Naive B cell (primary cell): ENCODE measurements around the gene KCNQ1. TPM values are rescaled to one million over a fixed set of nuclear protein-coding genes. Genes with fewer than 3 reads are reported as not detected.

Experiments
- ATAC-seq, 2 donors: fragments of 150-1000 bp; cut with Tn5 transposase; 2 replicates each; pipeline ENCODE4 v1.10.0; 2021; ENCODE audit warnings: low read depth in 2 of 2, mild to moderate bottlenecking in 2 of 2, moderate library complexity in 2 of 2
- DNase-seq: peaks from one replicate; pipeline ENCODE4 v3.0.0; 2022
- H3K27ac Mint-ChIP-seq, 6 donors: one replicate each; pipeline ENCODE4 v1.8.0; 2020 to 2022; ENCODE audit warnings: mild to moderate bottlenecking in 6 of 6, mixed read lengths in 6 of 6, moderate library complexity in 5 of 6, inconsistent platforms in 2 of 6
- H3K27me3 Mint-ChIP-seq, 3 donors: one replicate each; pipeline ENCODE4 v1.8.0; 2021 to 2022; ENCODE audit warnings: mixed read lengths in 3 of 3, mild to moderate bottlenecking in 1 of 3
- H3K36me3 Mint-ChIP-seq, 2 donors: one replicate each; pipeline ENCODE4 v1.8.0; 2020 to 2022; ENCODE audit warnings: mixed read lengths in 2 of 2, inconsistent platforms in 1 of 2, mild to moderate bottlenecking in 1 of 2
- H3K4me1 Mint-ChIP-seq, 3 donors: one replicate each; pipeline ENCODE4 v1.8.0; 2020 to 2022; ENCODE audit warnings: mixed read lengths in 3 of 3, inconsistent platforms in 1 of 3, mild to moderate bottlenecking in 1 of 3, moderate library complexity in 1 of 3
- H3K4me3 Mint-ChIP-seq, 8 donors: one replicate each; pipeline ENCODE4 v1.8.0; 2020 to 2022; ENCODE audit warnings: mild to moderate bottlenecking in 8 of 8, mixed read lengths in 8 of 8, moderate library complexity in 8 of 8, inconsistent platforms in 2 of 8
- H3K9me3 Mint-ChIP-seq, 7 donors: one replicate each; pipeline ENCODE4 v1.8.0; 2020 to 2022; ENCODE audit warnings: mixed read lengths in 7 of 7, mild to moderate bottlenecking in 5 of 7, inconsistent platforms in 2 of 7, moderate library complexity in 1 of 7
- polyA plus RNA-seq, 6 donors: library from polyadenylated mRNA; unstranded; fragments of 300-500 nt; fragmentation: Illumina TruSeq; gene quantifications; one replicate each; pipeline ENCODE4 v1.2.3, GENCODE V29; 2021; ENCODE audit warnings: low read depth in 6 of 6

The KCNQ1 gene
- polyA plus RNA-seq, 6 donors from 2014 or later = 9.3 to 22.6 (median 10.3) TPM

DNA sequence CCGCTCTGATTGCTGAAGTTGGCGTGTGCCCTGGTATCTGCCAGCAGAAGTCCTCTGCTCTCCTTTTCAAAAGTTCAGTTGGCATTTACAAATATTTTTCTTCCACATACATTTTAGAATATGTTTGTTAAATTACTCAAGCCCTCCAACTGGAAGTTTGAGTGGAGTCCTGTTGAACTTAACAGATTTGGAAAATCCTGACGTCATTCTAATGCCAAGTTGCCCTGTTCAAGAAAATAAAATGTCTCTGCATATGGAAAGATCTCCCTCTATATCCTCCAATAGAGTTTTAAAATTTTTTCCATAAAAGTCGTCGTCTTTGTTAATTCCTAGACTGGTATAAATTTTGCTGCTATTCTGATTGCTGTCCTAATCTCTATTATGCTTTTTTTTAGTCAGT lies 251.6 kb downstream of the KCNQ1 start:
- Mint-ChIP-seq H3K4me1 (peaks cover 42 to 48% (median 47%) of the 10 kb centered on the region in 3 donors), H3K27ac (no peak overlapping the region), H3K36me3 (no peaks in the 10 kb centered on the region), H3K27me3 (no peaks in the 10 kb centered on the region), H3K9me3 (peaks cover 0 to 3% (median 0%) of the 10 kb centered on the region in 7 donors), H3K4me3 (peak overlapping the region in 2 of 8 donors; percentile 18 to 26)
- DNase-seq (no peak), ATAC-seq (no peak)

DNA sequence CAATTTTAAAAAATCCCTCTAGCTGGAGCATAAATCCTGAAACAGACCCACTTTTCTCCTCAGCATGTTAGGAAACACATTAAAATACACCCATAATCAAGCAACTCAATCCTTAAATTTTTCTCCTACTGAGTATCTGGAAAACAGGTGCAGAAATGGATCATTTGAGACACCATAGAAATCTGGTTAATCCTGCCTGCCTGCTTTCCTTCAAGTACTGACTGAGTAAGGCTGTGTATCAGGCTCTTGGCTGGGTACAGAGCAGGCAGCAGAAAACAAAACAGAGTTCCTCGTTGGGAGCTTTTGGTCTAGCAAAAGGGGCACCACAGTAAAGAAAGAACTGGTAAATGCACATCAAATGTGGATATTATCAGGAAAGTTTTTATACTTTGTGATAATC lies 253.1 kb downstream of the KCNQ1 start:
- H3K4me3 Mint-ChIP-seq = peak overlapping the region in 2 of 8 donors; percentile 82 to 88
- no peaks in the 10 kb centered on the region for H3K27me3 Mint-ChIP-seq
- peaks cover 0 to 3% (median 0%) of the 10 kb centered on the region in 7 donors for H3K9me3 Mint-ChIP-seq
- ATAC-seq = no peak
- H3K36me3 Mint-ChIP-seq = no peaks in the 10 kb centered on the region
- no peak for DNase-seq
- no peak overlapping the region for H3K27ac Mint-ChIP-seq
- H3K4me1 Mint-ChIP-seq = peaks cover 38 to 39% (median 39%) of the 10 kb centered on the region in 3 donors

DNA sequence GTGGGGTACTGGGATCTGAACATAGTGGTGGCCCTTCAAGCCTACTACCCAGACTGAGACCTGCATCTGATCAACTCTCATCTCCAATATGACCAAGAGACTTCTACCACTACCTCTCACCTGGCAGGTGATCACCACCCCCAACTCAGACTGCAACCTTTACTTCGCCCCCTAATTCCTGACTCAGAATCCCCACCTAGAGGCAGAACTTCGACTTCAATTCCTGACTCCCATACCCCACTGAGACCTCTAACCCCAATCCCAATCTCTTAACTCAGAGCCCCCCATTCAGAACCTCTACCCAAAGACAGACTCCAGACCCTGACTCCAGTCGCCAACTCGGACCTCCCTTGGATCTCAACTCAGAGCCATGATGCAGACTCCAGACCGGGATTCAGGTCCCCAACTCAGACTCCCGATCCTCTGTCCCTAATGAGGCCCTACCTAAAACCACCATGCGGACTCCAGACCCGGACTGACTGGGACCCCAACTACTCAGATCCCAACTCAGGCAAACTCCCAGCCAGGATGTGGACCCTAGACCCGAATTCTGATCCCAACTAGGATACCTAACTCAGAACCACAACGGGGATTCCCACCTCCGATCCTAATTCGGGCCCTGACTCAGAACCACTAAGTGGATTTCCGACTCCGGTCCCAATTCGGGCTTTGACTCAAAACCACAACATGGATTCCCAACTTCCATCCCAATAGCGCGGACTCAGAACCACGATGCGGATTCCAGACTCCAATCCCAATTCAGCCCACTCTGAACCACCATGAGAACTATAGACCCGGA lies 253.8 kb downstream of the KCNQ1 start:
- H3K27me3 Mint-ChIP-seq = no peaks in the 10 kb centered on the region
- no peak for DNase-seq
- H3K4me1 Mint-ChIP-seq = peaks cover 38 to 45% (median 44%) of the 10 kb centered on the region in 3 donors
- peaks cover 0 to 3% (median 0%) of the 10 kb centered on the region in 7 donors for H3K9me3 Mint-ChIP-seq
- peak overlapping the region; percentile 79 to 92 (median 83) for H3K4me3 Mint-ChIP-seq
- no peak for ATAC-seq
- peak overlapping the region in 4 of 6 donors; percentile 26 to 66 (median 47) for H3K27ac Mint-ChIP-seq
- H3K36me3 Mint-ChIP-seq = no peaks in the 10 kb centered on the region

DNA sequence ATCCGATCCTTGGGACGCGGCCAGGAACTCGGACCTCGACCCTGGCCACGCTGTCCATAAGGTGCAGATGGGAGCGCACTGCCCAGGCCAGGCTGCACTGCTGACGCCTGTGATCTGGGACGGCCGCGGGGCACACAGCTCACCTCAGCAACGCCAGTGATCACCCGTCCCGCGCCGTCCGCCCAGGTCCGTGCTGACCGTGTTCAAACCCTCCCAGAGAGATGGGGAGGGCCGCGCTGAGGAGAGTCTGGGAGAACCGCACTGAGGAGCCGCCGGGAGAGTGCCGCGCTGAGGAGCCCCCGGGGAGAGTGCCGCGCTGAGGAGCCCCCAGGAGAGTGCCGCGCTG lies 254.3 kb downstream of the KCNQ1 start:
- peaks cover 38 to 47% (median 43%) of the 10 kb centered on the region in 3 donors for H3K4me1 Mint-ChIP-seq
- peaks cover 0 to 2% (median 0%) of the 10 kb centered on the region in 3 donors for H3K27me3 Mint-ChIP-seq
- peaks cover 0 to 2% of the 10 kb centered on the region in 2 donors for H3K36me3 Mint-ChIP-seq
- ATAC-seq (no peak), DNase-seq (no peak)
- peaks cover 0 to 3% (median 0%) of the 10 kb centered on the region in 7 donors for H3K9me3 Mint-ChIP-seq
- H3K27ac Mint-ChIP-seq = peak overlapping the region; percentile 26 to 66 (median 60)
- peak overlapping the region; percentile 79 to 92 (median 83) for H3K4me3 Mint-ChIP-seq

DNA sequence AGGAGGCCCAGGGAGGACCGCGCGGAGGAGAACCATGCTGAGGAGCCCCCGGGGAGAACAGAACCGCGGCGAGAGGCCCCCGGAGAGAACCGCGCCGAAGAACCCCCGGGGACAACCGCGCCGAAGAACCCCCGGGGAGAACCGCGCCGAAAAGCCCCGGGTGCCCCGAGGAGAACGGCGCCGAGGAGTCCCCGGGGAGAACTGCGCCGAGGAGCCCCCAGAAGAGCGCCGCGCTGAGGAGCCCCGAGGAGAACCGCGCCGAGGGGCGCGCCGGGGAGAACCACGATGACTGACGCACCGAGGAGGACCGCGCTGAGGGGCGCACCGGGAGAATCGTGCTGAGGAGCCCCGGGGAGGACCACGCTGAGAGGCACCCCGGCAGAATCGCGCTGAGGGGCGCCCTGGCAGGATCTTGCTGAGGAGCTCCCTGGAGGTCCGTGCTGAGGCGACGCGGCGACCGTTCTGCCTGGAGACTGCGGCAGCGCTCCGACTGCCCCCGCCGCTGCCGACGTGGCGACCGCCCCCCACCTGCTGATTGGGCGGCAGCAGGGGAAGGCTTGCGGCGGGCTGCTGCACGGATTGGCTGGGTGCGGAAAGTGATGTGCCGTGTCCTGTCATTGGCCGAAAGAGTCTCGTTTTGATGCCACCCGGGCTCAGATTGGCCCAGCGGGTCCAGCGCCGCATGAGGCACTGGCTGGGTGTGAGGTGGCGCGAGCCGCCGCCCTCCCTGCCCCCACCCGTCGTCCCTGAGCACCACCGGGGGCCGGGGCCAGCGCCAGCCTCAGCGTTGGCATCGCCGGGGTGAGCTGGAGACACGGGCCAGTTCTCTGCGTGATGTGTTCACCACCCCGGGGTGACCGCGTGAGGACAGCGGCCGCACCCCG lies 255.0 kb downstream of the KCNQ1 start, which contains the start of gene KCNQ1OT1:
Gene KCNQ1OT1 (minus strand): TSS at position 464 of the 884 bp plus-strand sequence.
- ATAC-seq = peak; percentile 91 to 92
- peak within 1 kb of the TSS; percentile 79 to 92 (median 83) for H3K4me3 Mint-ChIP-seq
- H3K4me1 Mint-ChIP-seq = peaks cover 38 to 46% (median 41%) of the 10 kb centered on the region in 3 donors
- H3K36me3 Mint-ChIP-seq = peaks cover 0 to 7% of the 10 kb centered on the region in 2 donors
- peaks cover 0 to 7% (median 0%) of the 10 kb centered on the region in 3 donors for H3K27me3 Mint-ChIP-seq
- peak within 1 kb of the TSS; percentile 26 to 66 (median 61) for H3K27ac Mint-ChIP-seq
- peak; percentile 89 for DNase-seq
- peaks cover 0 to 3% (median 2%) of the 10 kb centered on the region in 7 donors for H3K9me3 Mint-ChIP-seq

DNA sequence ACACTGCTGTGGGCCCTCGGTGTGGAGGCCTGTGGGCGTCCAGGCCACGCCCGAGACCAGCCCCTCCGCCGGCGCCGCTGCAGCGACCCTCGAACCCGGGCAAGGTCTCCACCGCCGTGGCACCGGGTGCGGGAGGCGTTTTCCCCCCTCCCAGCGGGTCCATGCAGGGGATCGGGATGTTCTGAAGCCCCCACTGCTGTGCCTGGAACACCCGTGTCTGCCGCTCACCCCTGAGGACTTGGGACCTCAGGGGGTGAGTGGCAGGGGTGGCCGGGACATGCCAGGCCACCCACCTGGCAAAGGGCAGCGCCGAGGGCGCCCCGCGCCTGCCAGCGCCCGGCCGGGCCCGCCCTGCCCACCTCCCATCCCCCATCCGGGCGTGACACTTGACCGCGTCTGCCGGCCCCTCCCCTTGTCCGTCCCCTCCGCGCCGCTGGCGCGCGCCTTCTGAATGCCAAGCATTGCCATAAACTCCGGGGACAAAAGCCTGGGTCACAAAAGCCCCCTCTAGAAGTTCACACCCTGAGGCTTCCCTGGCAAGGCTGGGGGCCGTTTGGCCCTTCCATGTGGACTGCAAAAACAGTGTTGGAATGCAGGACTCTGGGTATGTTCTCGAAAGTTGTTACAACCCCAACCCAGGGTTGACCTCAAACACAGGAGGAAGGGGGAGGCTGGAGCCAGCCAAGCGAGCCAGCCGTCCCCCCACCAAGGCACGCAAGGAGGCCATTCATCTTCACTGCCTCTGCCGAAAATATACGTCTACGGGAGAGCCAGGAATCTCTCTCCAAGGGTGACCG lies 255.8 kb downstream of the KCNQ1 start:
- peaks cover 0 to 3% (median 2%) of the 10 kb centered on the region in 7 donors for H3K9me3 Mint-ChIP-seq
- DNase-seq (peak; percentile 25), ATAC-seq (peak in 1 of 2 donors; percentile 6)
- peaks cover 0 to 7% (median 0%) of the 10 kb centered on the region in 3 donors for H3K27me3 Mint-ChIP-seq
- H3K27ac Mint-ChIP-seq = peak overlapping the region in 2 of 6 donors; percentile 62 to 66
- H3K4me3 Mint-ChIP-seq = peak overlapping the region; percentile 57 to 92 (median 83)
- peaks cover 33 to 40% (median 34%) of the 10 kb centered on the region in 3 donors for H3K4me1 Mint-ChIP-seq
- H3K36me3 Mint-ChIP-seq = peaks cover 0 to 9% of the 10 kb centered on the region in 2 donors

DNA sequence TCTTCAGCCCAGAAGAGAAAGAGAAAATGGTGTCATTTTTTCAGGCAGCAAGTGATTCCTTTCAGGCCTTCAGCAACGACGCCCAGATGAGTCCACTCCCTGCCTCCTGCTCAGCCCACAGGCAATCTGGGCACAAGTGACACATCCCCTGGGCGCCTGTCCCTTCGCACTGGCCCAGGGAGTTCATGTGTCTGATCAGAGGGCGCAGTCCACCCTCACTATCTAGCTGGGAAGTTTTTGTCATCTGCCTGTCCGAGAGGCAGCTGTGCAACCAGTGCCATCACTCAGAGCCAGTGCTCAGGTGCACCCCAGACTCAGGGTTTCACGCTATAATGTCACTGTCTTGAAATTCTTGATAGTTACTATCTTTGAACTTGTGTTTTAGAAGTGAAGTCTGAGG lies 256.4 kb downstream of the KCNQ1 start:
- Mint-ChIP-seq H3K27ac (peak overlapping the region in 3 of 6 donors; percentile 45 to 84 (median 62)), H3K27me3 (peaks cover 0 to 7% (median 0%) of the 10 kb centered on the region in 3 donors), H3K36me3 (peaks cover 0 to 14% of the 10 kb centered on the region in 2 donors), H3K9me3 (peaks cover 2 to 8% (median 5%) of the 10 kb centered on the region in 7 donors), H3K4me1 (peaks cover 31 to 40% (median 34%) of the 10 kb centered on the region in 3 donors), H3K4me3 (peak overlapping the region; percentile 57 to 90 (median 82))
- ATAC-seq = no peak
- no peak for DNase-seq

DNA sequence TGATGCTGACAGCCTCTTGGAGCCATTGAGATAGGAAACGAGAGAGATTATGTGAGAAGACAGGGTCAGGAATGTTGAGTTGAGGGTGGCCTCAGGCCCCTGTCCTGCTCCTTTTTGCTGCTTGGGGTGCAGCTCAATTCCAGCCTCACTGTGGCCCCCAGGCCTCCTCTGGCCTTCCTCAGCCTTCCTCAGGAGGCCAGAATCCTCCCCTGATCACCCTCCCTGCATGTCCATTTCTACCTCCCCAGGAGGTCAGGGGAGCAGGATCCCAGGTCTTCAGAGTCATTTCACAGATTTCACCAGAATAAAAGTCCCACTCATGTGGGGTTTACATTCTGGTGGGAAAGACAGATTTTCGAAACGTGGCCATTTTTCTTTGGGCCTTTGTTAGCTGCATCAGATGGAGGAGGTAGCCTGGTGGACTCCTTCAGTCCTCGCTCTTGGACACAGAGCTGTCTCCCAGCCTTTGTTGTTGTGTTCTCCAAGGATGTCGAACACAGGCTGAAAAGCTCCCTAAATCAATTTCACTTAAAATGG lies 257.2 kb downstream of the KCNQ1 start:
- Mint-ChIP-seq H3K36me3 (peaks cover 0 to 14% of the 10 kb centered on the region in 2 donors), H3K9me3 (peaks cover 2 to 10% (median 5%) of the 10 kb centered on the region in 7 donors), H3K4me3 (peak overlapping the region in 5 of 8 donors; percentile 25 to 83 (median 70)), H3K27ac (peak overlapping the region in 1 of 6 donors; percentile 57), H3K4me1 (peaks cover 31 to 40% (median 34%) of the 10 kb centered on the region in 3 donors), H3K27me3 (peaks cover 0 to 7% (median 0%) of the 10 kb centered on the region in 3 donors)
- ATAC-seq (no peak), DNase-seq (no peak)

DNA sequence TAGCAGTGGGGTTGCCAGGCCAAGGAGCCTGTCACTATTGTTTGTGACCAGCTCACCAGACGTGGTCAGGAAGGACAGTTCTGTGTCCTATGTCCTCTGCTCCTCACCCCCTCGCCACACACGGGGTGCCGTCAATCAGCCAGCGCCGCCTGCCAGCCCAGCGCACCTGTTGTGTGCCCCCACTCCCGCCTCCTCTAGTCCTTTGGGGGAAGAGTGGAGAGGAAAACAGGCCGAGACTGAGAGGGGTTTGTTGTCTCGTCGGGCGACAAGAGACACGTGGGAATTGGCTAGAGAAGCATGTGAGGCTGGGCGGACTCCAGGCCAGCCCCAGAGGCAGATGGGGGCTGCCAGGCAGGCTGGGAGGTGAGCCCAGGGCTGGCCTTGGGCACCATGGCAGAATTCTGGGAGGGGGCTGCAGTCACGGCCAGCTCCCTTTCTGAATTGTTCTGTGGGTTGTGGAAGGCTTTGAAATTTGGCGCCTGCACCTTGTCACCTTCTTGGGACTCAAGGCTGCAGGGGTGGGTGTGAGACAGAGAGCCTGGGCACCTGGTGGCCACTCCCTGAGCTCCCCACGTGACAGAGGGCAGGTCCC lies 258.1 kb downstream of the KCNQ1 start:
- Mint-ChIP-seq H3K9me3 (peaks cover 2 to 10% (median 5%) of the 10 kb centered on the region in 7 donors), H3K36me3 (peaks cover 0 to 14% of the 10 kb centered on the region in 2 donors), H3K4me1 (peaks cover 31 to 40% (median 34%) of the 10 kb centered on the region in 3 donors), H3K27ac (peak overlapping the region in 1 of 6 donors; percentile 52), H3K4me3 (peak overlapping the region in 3 of 8 donors; percentile 51 to 68 (median 67)), H3K27me3 (peaks cover 0 to 7% (median 0%) of the 10 kb centered on the region in 3 donors)
- DNase-seq = no peak
- ATAC-seq = no peak

DNA sequence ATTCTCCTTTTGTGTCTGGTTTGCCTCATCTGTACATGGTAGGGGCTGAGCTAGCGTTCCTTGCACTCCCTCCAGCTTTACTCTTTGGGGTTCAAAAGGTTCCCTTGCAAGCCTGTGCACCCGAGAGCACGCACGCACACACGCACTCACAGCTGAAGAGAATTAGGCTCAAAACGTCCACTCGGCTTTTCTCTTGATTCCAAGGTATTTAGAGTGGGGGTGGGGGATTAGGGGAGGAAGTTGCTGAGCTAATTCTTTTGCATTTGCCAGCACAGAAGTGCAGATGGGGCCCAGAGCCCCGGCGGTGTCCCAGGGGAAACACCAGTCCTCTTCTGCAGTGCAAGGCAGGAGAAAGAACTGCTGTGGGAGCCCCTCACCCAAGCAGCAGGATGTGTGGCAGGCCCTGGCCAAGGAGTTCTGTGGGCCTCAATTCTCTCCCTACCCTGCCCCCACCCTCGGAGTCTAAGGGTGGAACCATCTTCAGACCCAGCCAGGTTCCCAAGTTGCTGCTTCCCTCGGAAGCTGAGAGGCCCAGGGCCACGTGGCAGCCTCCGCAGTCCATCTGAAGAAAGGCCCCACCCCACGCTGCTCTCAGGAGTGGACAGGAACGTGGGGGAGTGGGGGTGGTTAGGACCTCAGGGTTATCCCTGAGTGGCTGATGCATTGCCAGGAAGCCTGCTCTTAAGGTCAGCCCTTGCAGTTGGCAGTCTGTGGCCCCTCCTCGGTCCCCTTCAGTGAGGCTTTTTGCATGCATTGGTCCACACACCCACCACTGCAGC lies 258.7 kb downstream of the KCNQ1 start:
- Mint-ChIP-seq H3K4me3 (peak overlapping the region in 3 of 8 donors; percentile 9 to 58 (median 10)), H3K27ac (no peak overlapping the region), H3K36me3 (peaks cover 0 to 14% of the 10 kb centered on the region in 2 donors), H3K4me1 (peaks cover 27 to 36% (median 30%) of the 10 kb centered on the region in 3 donors), H3K9me3 (peaks cover 2 to 10% (median 5%) of the 10 kb centered on the region in 7 donors), H3K27me3 (peaks cover 0 to 7% (median 0%) of the 10 kb centered on the region in 3 donors)
- no peak for ATAC-seq
- DNase-seq = no peak

DNA sequence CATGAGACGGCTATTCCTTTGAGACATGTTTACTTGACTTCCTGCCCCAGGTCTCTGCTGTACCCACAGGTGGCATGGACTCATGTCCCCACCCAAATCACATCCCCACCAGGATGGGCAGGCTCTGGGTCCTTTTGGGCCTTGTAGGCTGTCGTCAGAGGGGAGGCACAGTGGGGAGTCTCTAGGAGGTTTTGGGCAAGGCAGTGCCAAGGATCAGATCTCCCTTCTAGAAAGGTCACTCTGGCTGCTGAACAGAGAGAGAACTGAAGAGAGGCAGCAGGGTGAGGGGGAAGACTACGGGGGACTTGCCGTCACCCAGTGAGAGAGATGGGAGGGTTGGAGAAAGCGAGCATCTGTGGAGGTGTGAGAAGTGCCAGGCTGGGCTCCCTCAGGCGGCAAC lies 259.5 kb downstream of the KCNQ1 start:
- ATAC-seq = no peak
- Mint-ChIP-seq H3K27ac (peak overlapping the region in 2 of 6 donors; percentile 7 to 36), H3K4me3 (peak overlapping the region in 4 of 8 donors; percentile 31 to 63 (median 46)), H3K9me3 (peaks cover 2 to 10% (median 6%) of the 10 kb centered on the region in 7 donors), H3K27me3 (peaks cover 0 to 7% (median 0%) of the 10 kb centered on the region in 3 donors), H3K4me1 (peaks cover 20 to 28% (median 23%) of the 10 kb centered on the region in 3 donors), H3K36me3 (peaks cover 0 to 17% of the 10 kb centered on the region in 2 donors)
- DNase-seq = no peak
